ELR (cell line): ENCODE measurements around the gene ATXN7L2.

ENCODE experiments used
- DNase-seq: peaks from one replicate; pipeline ENCODE4 v3.0.0-alpha.2; 2015; ENCODE audit warnings: low read depth

The ATXN7L2 gene

DNA sequence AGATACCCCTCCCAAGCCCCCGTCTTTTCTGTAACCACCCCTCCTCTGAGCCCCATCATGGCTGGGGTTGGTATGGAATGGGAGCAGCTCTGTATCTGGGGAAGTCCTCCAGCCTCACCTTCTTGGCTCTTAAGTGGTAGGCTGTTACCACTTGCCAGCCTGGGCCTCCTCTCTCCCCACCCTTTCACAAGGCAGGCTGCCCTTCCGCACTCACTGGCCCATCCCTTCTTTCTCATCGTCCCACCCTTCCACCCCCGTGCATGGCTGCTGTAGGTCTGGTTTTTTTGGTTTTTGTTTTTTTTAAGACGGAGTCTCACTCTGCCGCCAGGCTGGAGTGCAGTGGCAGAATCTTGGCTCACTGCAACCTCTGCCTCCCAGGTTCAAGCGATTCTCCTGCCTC lies 15.4 kb downstream of the ATXN7L2 start:
- DNase-seq: no peak

GRCh38 chr1:109499661-109500536 lies 16.2 kb downstream of the ATXN7L2 start:
- peak; percentile 73 for DNase-seq

DNA sequence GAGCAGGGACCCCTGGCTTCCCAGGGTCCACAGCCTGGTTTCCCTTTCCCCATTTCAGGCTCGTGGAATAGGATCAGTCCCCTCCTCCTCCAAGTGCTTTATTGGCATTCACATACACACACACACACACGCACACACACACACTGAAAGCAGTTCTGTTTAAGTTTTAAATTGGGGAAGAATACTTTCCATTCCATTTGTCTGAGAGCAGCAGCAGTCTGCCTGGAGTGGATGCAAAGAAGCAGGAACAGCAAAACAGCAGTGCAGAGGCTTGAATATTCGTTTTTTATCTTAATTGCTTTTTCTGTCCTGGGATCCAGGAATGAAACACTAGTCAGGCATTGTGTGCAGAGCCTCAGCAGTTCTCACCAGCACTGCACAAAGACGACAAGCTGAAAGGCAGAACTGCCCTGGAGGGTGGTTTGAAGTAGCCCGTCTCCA lies 17.3 kb downstream of the ATXN7L2 start:
- no peak for DNase-seq

- no peak for DNase-seq
Observed at GRCh38 chr1:109501644-109502363, 18.1 kb downstream of the ATXN7L2 start.

GRCh38 chr1:109502364-109502851 lies 18.7 kb downstream of the ATXN7L2 start:
- no peak for DNase-seq

GRCh38 chr1:109503935-109504334 lies 20.2 kb downstream of the ATXN7L2 start:
- DNase-seq: no peak

- DNase-seq: no peak
Observed at GRCh38 chr1:109504974-109505373, 21.3 kb downstream of the ATXN7L2 start.

DNA sequence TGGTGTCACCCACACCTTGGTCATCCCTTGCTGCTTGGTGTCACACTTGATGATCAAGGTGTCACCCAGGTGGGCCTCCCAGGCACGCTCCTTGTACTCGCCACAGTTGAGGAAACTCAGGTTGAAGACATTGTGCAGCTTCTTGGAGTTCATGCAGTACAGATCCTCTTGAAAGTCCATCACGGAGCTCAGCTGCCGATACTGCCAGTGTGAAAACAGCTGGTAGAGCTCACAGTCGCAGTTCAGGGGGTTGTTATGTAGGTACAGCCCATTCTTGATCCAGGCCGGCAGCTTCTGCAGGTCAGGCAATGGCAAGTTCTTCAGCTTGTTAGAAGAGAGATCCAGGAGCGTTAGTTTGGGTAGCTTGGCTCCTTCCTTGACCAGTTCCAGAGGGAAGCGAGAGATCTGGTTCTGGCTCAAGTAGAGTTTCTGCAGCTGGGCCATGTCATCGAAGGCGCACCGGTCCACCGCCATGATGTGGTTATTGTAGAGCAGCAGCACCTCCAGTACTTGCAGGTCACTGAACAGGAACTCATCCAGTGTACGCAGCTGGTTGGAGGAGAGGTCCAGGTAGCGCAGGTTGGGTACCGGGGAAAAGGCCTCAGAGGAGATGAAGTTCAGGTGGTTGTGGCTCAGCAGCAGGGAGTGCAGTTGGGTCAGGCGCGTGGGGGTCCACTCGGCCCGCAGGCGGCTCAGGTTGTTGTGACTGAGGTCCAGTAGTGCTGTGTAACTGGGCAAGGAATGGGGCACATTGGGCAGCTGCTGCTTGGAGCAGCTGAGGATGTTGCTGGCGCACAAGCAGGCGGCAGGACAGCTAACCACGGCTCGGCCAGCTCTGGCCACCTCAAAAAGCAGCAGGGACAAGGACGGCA lies 24.5 kb downstream of the ATXN7L2 start:
- DNase-seq: no peak

DNA sequence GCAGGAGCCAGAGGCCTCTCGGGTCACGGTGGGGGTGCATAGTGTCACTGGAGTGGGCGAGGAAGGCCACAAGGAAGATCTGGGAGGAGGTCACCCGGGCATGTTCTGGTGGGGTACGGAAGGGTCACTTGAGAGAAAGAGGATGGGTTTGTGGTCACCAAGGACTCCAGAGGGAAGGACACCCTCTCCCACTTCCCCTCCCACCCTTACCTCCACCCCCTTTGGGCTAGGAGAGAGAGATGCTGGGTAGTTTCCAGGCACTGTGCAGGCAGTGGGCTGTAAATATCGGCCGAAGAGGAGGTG lies 25.1 kb downstream of the ATXN7L2 start:
- DNase-seq: no peak

DNA sequence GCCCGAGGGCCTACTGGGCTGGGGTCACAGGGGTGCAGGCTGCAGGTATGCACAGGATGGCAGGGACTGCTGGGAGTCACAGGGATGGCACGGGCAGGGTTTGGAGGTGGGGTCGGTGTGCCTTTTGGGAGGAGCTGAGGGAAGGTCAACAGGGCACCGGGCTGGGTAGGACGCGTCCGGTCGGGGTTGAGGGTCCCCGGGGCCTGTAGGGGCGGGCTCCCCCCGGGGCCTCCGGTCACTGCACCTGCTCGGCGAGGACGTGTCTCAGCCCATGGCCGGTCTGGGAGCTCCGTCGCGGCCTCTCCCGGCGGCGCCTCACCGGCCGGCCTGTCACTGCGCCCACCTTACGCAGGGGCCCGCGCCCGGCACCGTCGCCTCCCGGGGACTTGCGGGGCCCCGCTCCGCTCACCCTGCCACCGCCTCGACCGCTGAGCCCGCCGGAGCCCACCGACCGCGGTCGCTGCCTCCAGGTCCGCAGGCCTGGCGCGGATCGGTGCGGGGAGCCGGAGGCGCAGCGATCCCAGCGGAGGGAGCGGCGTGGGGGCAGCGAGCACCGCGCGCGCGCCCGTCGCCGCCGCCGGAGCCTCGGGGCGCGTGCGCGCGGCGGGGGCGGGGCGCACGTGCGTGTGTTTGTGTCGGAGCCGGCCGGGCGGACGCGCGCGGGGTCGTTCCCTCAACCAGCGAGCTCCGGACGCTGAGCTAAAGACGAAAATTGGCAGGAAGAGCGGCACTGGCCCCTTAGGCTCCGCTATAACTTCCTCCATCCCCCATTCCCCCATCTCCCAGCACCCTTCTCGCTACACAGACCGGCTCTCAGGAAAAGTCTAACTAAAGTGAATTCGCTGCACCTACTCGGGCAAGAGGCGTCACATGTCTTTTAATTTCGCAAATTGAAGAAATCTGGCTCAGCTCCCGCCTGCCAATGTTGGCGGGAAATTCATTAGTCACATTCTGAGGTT lies 25.8 kb downstream of the ATXN7L2 start, which contains the start of gene AMIGO1:
TSS of gene AMIGO1 (minus strand) at position 552 of the 959 bp plus-strand sequence. CDS start 815 bp downstream, outside the sequence.
- peak; percentile 73 for DNase-seq

DNA sequence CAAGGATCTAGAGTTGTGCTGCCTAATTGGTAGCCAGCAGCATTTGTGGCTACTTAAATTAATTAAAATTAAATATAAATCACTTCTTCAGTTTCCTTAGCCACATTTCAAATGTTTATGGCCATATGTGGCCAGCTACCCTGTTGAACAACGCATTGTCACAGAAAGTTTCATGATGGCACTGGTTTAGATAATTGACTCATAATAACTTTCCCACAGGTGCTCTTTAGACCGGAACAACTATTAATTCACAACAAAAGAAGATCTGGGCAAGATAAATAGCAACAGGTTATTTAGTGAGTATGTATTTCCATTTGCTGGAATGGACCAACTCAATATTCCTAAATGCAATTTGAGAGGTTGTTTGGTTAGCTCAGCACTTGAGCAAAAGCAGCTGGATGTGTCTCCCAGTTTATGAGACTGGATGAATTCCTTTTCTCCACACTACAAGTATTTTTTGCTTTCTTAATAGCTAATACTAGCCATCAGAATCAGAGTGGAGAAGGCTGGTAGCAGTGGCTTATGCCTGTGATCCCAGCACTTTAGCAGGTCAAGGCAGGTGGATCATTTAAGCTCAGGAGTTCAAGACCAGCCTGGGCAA lies 29.5 kb downstream of the ATXN7L2 start:
- no peak for DNase-seq

DNA sequence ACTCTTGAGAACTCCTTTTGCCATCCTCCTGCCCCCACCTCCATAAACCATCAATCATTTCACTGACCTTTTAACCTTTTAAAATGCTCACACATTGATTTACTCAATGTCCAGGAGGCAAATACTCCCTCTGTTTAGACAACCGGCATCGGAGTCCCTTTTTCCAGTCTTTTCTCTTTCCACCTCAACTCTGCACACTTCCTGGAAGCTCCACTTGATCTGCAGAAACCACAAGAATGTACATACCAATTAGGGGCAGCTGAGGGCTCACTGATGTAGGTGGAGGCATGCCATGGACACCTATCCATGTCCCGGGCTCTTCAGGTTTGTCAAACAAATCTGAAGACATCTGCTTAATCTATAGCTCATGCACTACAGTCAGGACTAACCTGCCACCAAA lies 31.1 kb downstream of the ATXN7L2 start:
- DNase-seq: no peak

DNA sequence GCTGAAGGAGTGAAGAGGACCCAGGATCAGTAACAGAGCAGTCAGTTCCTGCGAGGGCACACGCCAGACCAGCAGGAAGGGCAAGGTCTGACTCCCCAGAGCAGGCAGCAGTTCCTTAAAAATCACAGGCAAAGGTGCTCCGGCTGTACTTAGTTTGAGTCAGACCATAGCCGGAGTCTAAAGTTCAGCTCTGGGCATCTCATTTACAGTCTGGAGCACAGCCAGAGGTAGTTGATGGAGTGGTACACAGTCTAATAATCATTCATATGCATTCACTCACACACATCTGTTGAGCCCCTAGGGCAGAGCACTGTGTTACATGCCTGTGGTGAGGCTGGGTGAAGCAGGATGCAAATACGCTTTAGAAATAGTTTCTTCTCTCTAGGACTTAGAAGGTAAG lies 33.2 kb downstream of the ATXN7L2 start:
- peak; percentile 66 for DNase-seq

- peak; percentile 37 for DNase-seq
Observed at GRCh38 chr1:109517337-109517736, 33.6 kb downstream of the ATXN7L2 start.

- no peak for DNase-seq
Observed at GRCh38 chr1:109521002-109521951, 37.6 kb downstream of the ATXN7L2 start.

GRCh38 chr1:109522026-109522425 lies 38.3 kb downstream of the ATXN7L2 start:
- DNase-seq: no peak

GRCh38 chr1:109523706-109524105 lies 40.0 kb downstream of the ATXN7L2 start:
- DNase-seq: no peak

DNA sequence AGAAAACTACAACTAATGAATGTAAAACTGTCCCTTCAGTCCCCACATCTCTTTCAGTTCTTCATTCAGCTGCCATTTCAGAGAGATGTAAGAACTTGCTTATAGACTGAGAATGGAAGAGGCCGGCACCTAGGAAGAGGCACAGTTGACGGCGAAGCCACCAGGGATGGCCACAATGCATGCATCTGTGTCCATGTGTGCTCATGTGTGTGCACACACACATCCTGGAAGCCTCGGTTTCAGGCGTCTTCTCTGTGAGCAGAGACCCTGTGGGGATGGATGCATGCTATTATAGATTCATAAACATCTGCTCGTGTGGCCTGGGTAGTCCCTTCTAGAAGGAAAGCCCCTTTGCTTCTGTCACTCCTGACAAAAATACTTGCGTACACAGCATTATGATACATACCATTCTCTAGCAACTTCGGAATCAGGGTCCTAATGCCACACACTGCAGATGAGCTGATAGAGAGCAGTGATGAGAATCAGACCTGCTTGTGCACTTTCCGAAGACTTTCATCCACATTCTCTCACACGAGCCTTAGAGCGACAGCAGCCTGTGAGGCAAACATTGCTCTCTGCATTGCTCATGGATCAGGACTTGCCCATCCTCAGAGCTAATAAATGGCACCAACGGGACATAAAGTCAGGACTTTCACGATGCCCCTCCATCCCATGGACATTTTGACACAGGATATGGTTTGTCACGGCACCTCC lies 43.5 kb downstream of the ATXN7L2 start:
- DNase-seq: no peak
